NB4 (cell line): Measurements from ENCODE around the gene CCDC57.

Experiments used
- DNase-seq: peaks from one replicate; pipeline ENCODE4 v3.0.0; 2010; ENCODE audit warnings: low read depth
- H3K4me3 ChIP-seq: one replicate; pipeline ENCODE4 v1.5.1; 2011; ENCODE audit warnings: mild to moderate bottlenecking, low read depth, low read length, moderate library complexity
- MYC ChIP-seq: IDR thresholded peaks from 2 replicates; pipeline ENCODE4 v1.6.1; 2011; ENCODE audit warnings: low read depth, low read length
- POLR2A ChIP-seq: IDR thresholded peaks from 2 replicates; pipeline ENCODE4 v1.6.1; 2011; ENCODE audit warnings: mild to moderate bottlenecking; ENCODE audit not compliant: insufficient read length; ENCODE audit errors: extremely low read depth
- TF ChIP-seq, protein P1 (sequence below): IDR thresholded peaks from one replicate; pipeline ENCODE4 v1.5.1; 2012; ENCODE audit warnings: low read depth, low read length
- TF ChIP-seq, protein P2 (sequence below): IDR thresholded peaks from 2 replicates; pipeline ENCODE4 v1.6.1; 2011; ENCODE audit warnings: low read depth, low read length

The CCDC57 gene

DNA sequence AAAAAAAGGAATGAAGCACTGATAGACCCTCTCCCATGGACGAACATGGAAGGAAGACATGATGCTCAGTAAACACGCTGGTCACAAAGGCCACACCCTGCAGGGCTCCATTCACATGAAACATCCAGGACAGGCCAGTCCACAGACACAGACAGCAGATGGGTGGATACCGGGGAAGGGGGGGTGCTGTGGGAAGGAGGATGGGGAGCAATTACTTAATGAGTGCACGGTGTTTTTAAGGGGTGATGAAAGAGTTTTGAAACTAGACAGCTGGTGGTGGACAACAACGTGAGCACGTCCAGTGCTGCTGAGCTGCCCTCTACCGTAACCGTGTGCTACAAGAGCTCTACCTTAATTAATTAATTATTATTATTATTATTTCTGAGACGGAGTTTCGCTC lies 10.2 kb upstream of the CCDC57 start:
- DNase-seq = no peak
- no peak overlapping the region for H3K4me3 ChIP-seq
- no peak for TF ChIP-seq POLR2A
- no peak for TF ChIP-seq MYC
- TF ChIP-seq, protein P1, sequence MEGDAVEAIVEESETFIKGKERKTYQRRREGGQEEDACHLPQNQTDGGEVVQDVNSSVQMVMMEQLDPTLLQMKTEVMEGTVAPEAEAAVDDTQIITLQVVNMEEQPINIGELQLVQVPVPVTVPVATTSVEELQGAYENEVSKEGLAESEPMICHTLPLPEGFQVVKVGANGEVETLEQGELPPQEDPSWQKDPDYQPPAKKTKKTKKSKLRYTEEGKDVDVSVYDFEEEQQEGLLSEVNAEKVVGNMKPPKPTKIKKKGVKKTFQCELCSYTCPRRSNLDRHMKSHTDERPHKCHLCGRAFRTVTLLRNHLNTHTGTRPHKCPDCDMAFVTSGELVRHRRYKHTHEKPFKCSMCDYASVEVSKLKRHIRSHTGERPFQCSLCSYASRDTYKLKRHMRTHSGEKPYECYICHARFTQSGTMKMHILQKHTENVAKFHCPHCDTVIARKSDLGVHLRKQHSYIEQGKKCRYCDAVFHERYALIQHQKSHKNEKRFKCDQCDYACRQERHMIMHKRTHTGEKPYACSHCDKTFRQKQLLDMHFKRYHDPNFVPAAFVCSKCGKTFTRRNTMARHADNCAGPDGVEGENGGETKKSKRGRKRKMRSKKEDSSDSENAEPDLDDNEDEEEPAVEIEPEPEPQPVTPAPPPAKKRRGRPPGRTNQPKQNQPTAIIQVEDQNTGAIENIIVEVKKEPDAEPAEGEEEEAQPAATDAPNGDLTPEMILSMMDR = no peak
- TF ChIP-seq, protein P2, sequence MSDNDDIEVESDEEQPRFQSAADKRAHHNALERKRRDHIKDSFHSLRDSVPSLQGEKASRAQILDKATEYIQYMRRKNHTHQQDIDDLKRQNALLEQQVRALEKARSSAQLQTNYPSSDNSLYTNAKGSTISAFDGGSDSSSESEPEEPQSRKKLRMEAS = no peak

DNA sequence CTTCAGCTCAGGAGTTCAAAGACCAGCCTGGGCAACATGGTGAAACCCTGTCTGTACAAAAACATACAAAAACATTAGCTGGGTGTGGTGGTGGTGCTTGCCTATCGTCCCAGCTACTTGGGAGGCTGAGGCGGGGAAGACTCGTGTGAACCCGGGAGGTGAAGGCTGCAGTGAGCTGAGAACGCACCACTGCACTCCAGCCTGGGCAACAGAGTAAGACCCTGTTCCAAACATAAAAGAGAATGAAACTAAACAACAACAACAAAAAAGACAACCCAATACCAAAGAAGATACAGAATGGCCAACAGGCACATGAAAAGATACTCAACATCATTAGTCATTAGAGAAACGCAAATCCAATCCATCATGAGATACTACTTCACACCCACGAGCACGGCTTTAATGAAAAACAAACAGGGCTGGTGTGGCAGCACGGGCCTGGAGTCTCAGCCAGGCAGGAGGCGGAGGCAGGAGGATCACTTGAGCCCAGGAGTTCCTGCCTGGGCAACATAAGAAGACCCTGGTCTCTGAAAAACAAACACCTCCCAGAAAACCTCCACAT lies 8.8 kb upstream of the CCDC57 start:
- TF ChIP-seq, protein P1 = no peak
- no peak for TF ChIP-seq MYC
- TF ChIP-seq POLR2A = no peak
- TF ChIP-seq, protein P2 = no peak
- no peak for DNase-seq
- H3K4me3 ChIP-seq = no peak overlapping the region

DNA sequence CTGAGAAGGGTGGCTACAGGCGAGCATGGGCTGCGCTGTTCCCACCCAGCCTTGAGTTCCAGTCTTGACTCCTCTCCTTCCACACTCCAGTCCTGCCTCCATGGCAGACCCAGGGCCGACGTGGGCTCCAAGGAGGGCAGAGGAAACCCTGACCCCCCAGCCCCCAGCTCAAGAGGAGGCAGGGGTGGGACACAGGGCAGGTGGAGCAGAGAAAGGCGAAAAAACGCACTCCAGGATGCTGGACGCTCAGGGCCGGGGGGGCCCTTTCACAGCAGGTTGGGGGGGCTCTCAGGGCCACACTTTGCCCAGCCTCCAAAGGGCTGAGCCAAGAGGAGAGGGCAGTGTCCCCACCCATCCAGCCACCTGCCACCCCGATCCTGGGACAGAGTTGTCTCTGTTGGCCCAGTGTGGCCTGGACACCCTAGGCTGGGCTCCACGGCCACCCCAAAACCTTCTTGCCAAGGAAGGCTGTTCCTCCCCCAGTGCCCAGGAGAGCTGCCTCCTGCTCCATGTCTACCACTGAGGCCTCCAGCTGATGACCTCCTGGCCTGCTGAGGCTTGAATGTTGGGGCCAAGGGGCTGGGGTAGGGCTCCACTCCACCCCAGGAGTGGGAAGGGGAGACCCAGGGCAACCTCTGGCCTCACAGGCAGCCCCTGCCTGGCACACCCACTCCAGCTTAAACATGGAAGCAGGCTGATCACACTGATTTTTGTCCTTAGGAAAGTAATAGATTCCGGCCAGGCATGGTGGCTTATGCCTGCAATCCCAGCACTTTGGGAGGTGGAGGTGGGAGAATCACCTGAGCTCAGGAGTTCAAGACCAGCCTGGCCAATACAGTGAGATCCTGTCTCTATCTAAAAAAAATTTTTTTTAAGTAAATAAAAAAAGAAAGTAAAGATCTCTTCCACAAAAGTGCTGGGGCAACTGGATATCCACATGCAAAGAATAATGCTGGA lies 7.4 kb upstream of the CCDC57 start:
- TF ChIP-seq MYC (no peak), POLR2A (no peak)
- TF ChIP-seq, protein P1 = no peak
- TF ChIP-seq, protein P2 = no peak
- no peak overlapping the region for H3K4me3 ChIP-seq

DNA sequence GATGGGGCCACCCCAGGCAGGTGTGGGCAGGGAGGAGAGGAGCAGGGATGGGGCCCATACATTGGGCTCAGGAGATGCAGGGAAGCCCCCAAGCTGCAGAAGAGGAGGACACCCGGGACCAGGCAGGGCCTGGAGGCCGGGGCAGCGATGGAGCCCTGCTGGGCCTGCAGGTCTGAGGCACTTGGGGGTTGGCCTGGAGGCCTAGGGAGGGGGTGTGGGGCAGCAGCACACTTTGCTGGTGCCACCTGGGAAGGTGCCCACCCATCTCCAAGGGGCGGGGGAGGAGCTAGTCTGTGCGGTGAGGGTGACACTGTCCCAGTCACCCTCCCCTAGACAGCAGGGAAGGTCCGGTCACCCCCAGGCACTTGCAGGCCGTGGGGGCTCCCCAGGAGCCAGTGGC lies 6.4 kb upstream of the CCDC57 start:
- peak; percentile 4 for DNase-seq
- no peak overlapping the region for H3K4me3 ChIP-seq
- TF ChIP-seq, protein P2 = no peak
- TF ChIP-seq MYC = no peak
- TF ChIP-seq POLR2A = no peak
- TF ChIP-seq, protein P1 = no peak

More for the DNA sequence above, 7.4 kb upstream of the CCDC57 start:
- no peak for DNase-seq

DNA sequence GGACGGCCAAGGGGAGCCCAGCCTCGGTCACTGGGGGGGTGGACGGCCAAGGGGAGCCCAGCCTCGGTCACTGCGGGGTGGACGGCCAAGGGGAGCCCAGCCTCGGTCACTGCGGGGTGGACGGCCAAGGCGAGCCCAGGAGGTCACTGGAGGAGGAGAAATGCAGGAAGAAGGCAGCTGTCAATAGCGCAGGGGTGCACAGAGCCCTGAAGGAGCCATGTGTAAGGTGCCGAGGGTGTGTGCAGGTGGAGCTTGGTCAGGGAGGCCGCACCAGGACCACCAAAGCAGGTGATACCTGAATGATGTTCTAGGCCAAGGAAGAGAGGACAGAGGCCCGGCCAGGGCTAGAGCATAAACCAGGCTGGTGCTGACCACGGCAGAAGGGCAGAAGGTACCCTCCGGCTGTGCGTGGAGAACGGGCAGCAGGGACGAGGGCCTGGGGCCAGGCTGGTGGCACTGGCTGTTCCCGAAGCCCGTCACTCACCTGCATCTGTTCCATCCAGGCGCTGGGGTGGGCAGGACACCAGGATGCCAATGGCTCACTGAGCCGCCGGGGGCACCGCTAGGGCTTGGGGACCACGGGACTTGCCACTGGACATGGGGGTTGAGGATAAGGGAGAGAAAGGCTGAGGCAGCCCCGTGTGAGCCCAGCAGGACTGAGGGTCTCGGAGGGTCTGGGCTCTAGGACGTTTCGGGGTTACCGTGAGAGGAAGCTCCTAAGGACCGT lies 5.9 kb upstream of the CCDC57 start:
- H3K4me3 ChIP-seq = no peak overlapping the region
- TF ChIP-seq POLR2A (no peak), MYC (no peak)
- TF ChIP-seq, protein P2 = no peak
- TF ChIP-seq, protein P1 = no peak
- DNase-seq = peak; percentile 1
